ENCODE data around the gene CDPF1.

Gene CDPF1

DNA sequence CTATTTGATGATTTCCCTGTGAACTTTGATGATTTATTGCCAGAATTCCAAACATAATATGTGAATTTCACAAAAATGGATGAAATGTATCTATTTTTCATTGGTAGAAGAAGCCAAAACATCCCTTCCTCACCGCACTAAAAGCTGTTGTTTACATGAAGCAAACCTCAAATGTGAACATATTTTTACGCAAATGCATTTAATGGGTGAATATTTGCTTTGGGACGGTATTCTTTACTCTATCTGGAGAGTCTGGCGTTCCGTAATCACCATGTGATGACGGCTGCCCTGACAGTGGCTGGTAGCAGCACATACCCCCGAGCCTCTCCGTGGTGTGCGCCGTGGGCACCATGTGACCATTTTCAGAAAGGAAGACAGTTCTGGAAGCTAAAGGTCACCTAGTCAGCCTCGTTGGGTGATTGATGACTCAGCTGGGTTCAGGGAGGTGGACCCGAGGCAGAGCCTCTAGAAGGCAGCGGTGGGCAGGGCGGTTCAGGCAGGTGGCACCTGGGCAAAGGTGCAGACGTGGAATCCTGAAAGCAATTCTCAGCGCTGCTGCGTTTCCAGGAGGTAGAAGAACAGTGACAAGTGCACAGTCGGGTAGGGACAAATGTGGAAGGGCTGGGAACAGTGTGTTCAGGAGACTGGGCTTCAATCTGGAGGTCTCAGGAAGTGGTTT, 54.5 kb downstream of the CDPF1 start:
- no peak for DNase-seq (ENCODE audit: extremely low spot score, insufficient read length, low read depth)
- no peak for FAIRE-seq

All from GM18507 (cell line).